Activated T-cell treated with anti-CD3 and anti-CD28 coated beads, Interleukin-2, amount 50 U/mL, for 1 hour (primary cell): Measurements from ENCODE around the gene SLC30A10.
"Not testable (repeated sequence)": the region's sequence is repeated elsewhere in the genome, so short reads cannot be mapped to it uniquely, and the experiment has no call there.

Source experiments
- DNase-seq: peaks from one replicate; pipeline ENCODE4 v3.0.0-alpha.2; 2020

The SLC30A10 gene

DNA sequence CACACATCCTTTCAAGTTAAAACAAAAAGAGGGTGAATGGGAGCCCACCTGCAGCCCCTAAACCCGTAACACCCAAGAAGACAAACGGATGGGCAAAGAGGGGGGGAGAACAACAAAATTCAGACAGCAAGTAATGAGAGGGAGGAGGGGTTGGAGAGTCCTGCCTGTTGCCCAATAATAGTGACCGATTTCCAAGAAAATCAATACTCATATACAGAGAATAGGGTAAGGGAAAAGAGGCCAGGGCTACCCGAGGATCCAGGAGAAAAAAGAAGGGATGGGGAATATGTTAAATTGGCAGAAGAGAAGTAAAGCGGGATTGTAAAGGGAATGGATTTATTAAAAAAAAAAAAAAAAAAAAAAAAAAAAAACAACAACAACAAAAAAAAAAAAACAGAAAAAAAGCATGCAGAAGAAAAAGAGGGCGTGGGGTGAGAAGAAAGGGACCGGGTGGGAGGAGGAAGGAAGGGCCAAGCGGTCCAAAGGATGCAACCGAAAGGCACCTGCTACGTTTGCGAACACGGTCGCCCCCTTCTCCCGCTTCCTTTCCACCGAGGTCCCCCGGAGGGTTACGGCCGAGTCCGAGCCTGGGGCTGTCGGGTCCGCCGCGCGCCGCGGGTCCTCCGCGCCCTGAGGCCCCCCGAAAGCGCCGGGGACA is 930 bp downstream of the SLC30A10 start:
- DNase-seq: no peak

DNA sequence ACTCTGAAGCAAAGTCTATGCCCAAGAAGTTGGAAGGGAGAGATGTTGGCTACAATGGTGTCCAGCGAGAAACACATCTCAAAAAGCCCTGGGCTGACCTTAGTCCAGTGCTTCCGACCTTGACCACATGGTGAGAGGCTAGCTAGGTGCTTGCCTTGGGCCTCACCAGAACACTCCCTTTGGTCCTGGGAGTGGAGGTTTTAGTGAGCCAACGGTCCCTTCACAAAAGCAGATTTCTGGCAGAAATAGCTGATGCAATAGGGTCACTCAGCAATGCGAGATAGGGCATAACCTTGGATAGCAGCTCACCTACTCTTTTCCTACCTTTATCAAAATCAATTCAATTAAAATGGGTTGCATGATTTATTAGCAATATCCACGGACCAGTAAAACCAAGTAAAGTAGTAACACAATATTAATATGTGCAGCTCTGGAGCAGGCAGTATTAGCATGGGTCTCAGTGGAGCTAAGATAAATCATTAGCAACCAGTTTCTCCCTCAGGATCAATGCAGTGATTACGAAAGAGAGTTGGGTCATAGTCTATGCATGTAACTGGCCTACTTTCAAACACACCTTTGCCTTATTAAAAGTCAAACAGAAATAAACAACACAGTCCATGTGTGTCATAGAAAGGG is 1.9 kb downstream of the SLC30A10 start:
- DNase-seq: no peak

DNA sequence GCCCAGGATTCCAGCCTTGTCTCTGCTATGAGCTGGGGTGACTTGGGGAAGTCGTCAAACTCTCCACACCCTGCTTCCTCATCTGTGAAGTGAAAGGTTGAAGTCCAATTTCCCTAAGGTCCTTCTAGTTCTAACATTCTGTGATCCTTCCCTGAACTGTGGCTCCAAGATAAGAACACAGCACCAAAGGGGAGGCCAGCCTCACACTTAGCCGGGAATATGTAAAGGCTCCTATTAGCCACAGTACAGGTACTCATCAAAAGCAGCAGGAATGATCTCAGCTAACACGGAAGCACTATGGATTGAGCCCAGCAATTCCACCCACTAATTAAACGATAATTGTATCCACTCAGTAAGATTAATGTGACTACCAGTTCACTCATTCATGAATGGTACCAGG is 4.0 kb downstream of the SLC30A10 start:
- DNase-seq: no peak

- DNase-seq: no peak
Measured at GRCh38 chr1:219917851-219918466, 10.4 kb downstream of the SLC30A10 start.

DNA sequence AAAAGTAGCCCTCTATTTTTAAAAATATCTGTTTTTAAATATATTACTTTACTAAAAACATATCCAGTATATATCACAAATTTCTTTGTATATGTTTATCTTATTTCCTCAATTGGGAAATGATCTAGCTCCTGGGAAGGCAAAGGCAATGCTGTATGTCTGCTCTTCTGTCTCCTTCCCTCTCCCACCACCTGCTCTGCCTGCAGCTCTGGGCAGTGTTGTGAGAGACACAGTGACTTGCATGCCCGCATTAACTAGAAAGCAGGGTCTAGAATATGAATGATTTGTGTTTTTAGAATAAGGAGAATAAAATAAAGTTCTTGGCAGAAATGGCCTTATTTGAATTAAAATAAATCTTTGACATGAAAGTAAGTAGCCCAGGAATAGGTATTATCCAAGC is 11.1 kb downstream of the SLC30A10 start:
- DNase-seq: no peak

DNA sequence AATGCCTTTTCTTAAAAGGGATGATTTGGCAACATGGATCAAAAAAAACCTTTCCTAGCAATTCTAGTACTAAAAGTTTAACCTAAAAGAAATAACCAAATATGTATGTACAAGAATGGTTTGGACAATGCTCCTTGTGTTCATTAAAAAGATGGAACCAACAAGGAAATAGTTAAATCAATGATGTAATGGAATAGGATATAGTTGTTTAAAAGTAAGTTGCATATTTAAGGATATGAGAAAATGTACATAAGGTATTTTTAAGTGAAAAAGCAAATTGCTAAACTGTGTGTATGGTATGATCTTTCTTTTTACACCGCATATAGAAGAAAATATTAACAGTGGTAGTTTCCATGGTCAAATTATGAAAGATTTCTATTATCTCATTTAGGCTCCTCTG is 12.1 kb downstream of the SLC30A10 start:
- DNase-seq: no peak

DNA sequence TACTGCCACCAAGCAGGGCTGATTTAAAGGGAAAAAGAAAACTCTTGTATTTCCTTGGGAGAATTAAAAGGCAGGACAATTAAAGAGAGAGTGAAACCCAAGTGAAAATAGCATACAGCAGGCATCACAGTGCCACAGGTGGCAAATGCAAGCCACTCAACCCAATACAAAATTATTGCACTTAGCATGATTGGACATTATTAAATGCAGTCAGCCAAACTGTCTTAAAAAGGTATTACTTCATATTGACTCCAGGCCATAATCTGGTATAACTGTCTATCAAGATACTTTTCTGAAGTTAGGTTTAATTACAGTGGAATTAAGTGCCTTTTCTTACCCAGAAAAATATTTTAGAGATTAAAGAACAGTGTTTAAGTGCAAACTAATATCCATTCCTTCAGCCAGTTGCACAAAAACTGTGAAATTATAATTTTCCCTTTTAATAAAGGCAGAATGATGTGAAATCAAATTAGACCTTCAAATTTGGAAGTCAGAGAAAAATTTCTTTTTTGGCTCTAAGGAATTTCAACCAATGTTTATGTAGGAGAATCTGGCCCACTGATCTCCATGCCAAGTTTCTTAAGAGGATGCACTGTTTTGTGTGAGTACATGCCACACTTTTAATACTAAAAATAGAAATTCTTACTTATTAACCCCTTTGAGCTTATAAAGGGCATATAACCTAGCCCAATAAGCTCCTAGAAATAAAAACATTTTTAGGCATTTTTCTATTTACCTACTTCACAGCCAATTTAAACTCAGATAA is 15.2 kb downstream of the SLC30A10 start:
- DNase-seq: no peak

DNA sequence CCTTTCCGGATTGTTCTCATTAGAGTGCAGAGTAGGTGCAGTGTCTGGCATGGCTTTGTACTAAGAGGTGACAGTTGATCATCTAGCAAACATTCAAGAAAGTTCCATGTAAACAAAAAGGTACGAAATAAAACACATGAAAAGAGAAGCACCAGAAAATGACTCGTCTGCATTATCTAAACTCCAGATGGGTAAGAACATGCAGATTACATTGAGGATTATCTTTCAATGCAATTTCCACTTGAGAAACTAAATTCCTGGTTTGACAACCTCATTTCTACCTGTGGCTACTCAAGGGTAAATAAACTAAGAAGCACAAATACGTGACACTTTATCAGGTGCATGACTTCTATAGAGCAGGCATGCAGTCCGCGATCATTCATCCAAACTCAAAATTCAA is 17.6 kb downstream of the SLC30A10 start:
- no peak for DNase-seq

- DNase-seq: no peak
Measured at GRCh38 chr1:219909476-219909875, 18.9 kb downstream of the SLC30A10 start.

- no peak for DNase-seq
Measured at GRCh38 chr1:219908170-219908569, 20.2 kb downstream of the SLC30A10 start.

- DNase-seq: no peak
Measured at GRCh38 chr1:219907772-219908070, 20.6 kb downstream of the SLC30A10 start.

DNA sequence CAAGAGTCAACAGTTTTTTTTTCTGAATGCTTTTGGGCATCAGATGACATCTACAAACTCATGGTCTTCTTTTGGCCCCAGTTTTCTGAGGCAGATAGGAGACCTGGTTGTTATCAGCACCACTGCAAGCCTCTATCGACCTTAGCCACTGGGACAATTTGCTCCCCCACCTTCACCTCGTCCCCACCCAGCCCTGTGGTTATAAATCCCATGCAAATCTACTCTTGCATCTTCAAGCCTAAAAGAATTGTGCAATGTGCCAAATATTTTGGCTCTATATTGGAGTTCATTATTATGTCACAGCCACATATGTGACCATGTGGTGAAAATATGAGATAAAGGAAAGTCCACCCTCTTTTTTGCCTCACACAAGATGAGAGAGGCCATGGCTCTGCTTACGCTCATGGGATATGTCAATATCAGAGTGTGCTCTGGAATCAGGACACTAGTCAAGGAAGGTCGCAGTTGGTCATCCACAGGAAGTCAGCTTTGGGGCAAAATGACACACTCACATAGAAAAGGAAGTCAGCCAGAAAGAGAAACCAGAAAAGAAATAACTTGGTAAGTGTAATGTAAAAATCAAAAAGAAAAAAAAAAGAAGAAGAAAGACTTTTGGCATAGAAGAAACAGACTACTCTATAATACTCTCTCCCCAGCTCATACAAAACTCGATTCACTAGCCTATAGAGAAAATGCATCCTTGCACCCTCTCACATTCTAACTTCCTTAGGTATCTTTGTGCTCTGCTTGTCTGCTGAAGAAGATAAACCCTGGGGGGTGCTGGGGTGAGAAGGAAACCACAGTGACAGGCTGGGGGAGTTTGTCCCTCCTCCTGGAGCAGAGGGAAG is 21.2 kb downstream of the SLC30A10 start:
- DNase-seq: no peak

DNA sequence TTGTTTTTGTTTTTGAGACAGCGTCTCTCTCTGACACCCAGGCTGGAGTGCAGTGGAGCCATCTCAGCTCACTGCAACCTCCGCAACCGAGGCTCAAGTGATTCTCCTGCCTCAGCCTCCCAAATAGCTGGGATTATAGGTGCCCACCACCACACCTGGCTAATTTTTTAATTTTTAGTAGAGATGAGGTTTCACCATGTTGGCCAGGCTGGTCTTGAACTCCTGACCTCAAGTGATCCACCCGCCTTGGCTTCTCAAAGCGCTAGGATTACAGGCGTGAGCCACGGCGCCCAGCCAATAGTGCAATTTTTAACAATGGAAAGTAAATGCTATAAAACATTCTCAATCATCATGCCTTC is 21.8 kb downstream of the SLC30A10 start:
- DNase-seq: not testable (repeated sequence)

- no peak for DNase-seq
Measured at GRCh38 chr1:219905524-219905923, 22.8 kb downstream of the SLC30A10 start.

- no peak for DNase-seq
Measured at GRCh38 chr1:219904934-219905333, 23.4 kb downstream of the SLC30A10 start.

GRCh38 chr1:219903353-219903871 is 24.9 kb downstream of the SLC30A10 start:
- DNase-seq: no peak

DNA sequence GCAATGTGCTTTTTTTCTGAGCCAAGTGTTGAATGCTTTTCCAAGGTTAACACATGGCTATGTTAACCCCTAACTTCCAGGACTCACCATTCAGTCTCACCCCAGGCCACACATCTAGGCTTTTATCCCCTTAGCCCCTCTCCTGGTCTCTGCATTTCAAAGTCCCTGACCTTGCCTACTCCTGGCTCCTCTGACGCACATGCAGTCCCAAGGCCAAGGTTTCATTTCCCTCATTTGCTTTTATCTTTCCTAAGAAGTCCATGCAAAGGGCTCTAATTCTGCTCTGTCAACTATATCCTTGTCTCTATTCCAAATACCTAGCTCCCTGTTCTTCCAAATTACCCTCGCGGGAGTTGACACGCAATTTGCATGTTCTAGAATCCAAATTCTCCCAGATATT is 25.4 kb downstream of the SLC30A10 start:
- no peak for DNase-seq

DNA sequence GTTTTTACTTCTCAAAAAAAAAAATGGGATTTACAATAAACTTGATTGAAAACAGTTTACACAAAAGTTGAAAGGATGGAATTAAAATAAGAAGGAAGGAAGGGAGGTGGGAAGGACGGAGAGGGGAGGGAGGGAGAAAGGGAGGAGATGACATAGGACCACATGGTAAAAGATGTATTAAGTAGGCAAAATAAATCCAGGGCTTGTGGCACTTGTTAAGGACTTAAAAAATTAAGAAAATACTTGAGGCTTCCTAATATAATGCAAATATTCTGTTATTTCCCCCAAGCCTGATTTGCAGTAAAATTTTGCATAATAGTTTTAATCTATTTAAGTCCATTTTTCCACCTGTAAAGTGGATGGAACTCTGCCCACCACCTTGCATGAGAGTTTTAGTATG is 27.5 kb downstream of the SLC30A10 start:
- no peak for DNase-seq

DNA sequence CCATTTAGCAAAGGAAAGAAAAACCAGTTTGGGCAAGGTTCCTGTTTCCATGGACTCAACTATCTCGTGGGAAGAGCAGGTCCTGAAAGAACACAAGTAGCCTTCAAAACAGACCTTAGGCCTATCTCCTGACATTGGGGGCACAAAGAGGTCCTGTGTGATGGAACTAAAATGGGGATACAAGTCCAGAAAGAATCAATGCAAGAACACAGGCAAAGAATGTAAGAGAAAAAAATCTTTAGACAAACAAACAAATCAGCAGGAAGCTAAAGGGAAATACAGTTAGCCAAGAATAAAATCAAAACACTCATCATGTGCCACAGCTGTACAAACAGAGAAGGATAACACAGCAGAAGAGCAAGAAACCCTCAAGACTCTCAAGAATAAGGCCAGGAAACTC is 28.2 kb downstream of the SLC30A10 start:
- DNase-seq: no peak

DNA sequence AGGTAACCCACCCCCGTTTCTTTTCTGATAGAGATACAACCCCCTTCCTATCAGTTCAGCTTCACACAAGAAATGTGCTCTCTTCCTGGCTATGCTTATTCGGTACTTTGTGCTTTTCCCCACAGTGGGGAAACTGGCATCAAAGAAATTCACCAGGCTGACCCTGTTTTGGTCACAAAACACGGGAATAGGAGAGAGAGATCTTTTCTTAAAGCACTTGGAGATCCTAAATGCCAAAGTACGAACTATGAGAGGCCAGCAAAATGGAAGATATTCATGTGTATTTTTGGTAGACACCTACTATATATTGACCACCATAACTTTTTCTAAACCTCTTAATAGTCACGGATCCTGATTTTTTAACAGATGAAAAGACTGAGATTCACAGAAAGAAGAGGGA is 30.0 kb downstream of the SLC30A10 start:
- no peak for DNase-seq

- no peak for DNase-seq
Measured at GRCh38 chr1:219897914-219898313, 30.4 kb downstream of the SLC30A10 start.

GRCh38 chr1:219892271-219892670 is 36.1 kb downstream of the SLC30A10 start:
- DNase-seq: not testable (repeated sequence)

GRCh38 chr1:219891846-219892245 is 36.5 kb downstream of the SLC30A10 start:
- not testable (repeated sequence) for DNase-seq
